ENCODE data around the gene AUP1. TPM values are rescaled to one million over a fixed set of nuclear protein-coding genes. Genes with fewer than 3 reads are reported as not detected.

The AUP1 gene
- total RNA-seq, 1 experiment from 2014 or later: 91.5 TPM

DNA sequence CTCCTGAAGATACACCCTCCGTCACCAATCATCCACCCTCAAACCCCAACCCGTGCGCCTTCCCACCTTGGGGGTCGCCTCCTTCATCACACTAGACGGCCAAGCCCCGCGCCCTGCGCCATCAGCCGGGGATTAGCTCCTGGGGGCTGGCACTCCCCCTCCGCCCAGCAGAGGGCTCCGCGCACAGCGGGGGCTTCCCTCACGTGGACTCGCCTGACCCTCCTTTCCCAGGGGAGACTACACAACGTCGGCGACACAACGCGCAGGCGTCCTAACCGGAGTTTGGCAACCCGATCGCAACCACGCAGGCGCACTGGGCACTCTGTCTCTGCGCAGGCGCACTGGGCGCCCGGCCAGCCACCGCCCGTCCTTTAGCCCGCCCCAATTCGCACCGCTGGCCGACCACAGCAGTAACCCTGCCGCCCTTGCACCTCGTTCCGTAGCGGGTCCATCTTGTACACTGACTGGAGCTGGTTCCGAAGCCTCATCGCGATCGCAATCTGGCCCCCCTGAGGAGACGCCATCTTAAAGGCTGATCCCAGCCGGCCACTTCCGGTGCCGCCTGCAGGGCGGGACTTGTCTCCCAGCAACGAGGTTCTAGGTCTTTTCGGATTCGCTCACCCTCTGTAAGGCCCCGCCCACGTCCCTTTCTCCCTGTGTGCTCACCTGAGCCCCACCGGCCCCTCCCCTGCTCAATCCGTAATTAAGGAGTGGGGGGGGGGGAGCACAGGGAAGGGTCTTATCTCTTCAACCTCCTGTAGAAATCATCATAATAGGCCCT lies 22.2 kb downstream of the AUP1 start, which contains the start of gene PCGF1:
Gene PCGF1, minus strand, starts transcription at position 551 of the 781 bp plus-strand sequence. Its CDS starts 27 bp downstream, at position 524.
- Histone ChIP-seq H4K91ac (ENCODE audit: insufficient read length, low read depth, low read length) (no peak within 1 kb of the TSS), H4K20me1 (ENCODE audit: control insufficient read depth, insufficient read depth, insufficient read length) (no peaks in the 10 kb centered on the region), H3K4ac (ENCODE audit: low read depth, low read length) (no peak within 1 kb of the TSS), H3K23me2 (ENCODE audit: insufficient read length, low read depth, low read length, poor library complexity, severe bottlenecking) (peaks cover 18% of the 10 kb centered on the region), H3K9ac (ENCODE audit: extremely low read depth, insufficient read length, low read length) (peak within 1 kb of the TSS; percentile 90), H3K56ac (ENCODE audit: insufficient read length, low read depth, low read length) (no peak within 1 kb of the TSS), H3K27me3 (ENCODE audit: insufficient read depth, low read length) (peaks cover 53% of the 10 kb centered on the region), H3K79me2 (ENCODE audit: insufficient read depth, low read length) (no peaks in the 10 kb centered on the region), H2BK12ac (ENCODE audit: insufficient read length, low read depth, low read length) (no peak within 1 kb of the TSS), H2BK15ac (ENCODE audit: low read depth, low read length) (no peak within 1 kb of the TSS), H3K23ac (ENCODE audit: insufficient read length, low read depth, low read length) (no peak within 1 kb of the TSS), H3T11ph (ENCODE audit: low read length) (no peak within 1 kb of the TSS), H2AFZ (ENCODE audit: low read length) (no peak within 1 kb of the TSS), H2AK5ac (ENCODE audit: insufficient read length, low read length) (no peak within 1 kb of the TSS), H3K79me1 (ENCODE audit: insufficient read depth, low read depth, low read length, poor library complexity, severe bottlenecking) (no peaks in the 10 kb centered on the region), H2BK120ac (ENCODE audit: low read depth, low read length, poor library complexity, severe bottlenecking) (no peak within 1 kb of the TSS), H3K27ac (ENCODE audit: insufficient read length, low read depth, low read length) (peak within 1 kb of the TSS; percentile 48), H2BK5ac (ENCODE audit: insufficient read length, low read length) (peak within 1 kb of the TSS; percentile 67), H4K8ac (replicated peaks; ENCODE audit: insufficient read length, low read depth, low read length) (no peak within 1 kb of the TSS), H3K4me2 (ENCODE audit: insufficient read depth, insufficient read length, low read length) (peak within 1 kb of the TSS; percentile 59), H3K18ac (ENCODE audit: insufficient read length, low read depth, low read length) (peak within 1 kb of the TSS; percentile 99), H4K5ac (ENCODE audit: insufficient read length, low read depth, low read length) (no peak within 1 kb of the TSS), H3K14ac (ENCODE audit: insufficient read depth, low read length) (peak within 1 kb of the TSS; percentile 98), H3K9me3 (ENCODE audit: control insufficient read depth, low read depth, low read length) (no peaks in the 10 kb centered on the region), H2BK20ac (ENCODE audit: low read depth, low read length, poor library complexity, severe bottlenecking) (no peak within 1 kb of the TSS), H3K4me1 (ENCODE audit: insufficient read depth, low read length) (peaks cover 4% of the 10 kb centered on the region; the same call in 1 of the 2 replicates)
- peak; percentile 98 for DNase-seq
- TF ChIP-seq, protein P1, sequence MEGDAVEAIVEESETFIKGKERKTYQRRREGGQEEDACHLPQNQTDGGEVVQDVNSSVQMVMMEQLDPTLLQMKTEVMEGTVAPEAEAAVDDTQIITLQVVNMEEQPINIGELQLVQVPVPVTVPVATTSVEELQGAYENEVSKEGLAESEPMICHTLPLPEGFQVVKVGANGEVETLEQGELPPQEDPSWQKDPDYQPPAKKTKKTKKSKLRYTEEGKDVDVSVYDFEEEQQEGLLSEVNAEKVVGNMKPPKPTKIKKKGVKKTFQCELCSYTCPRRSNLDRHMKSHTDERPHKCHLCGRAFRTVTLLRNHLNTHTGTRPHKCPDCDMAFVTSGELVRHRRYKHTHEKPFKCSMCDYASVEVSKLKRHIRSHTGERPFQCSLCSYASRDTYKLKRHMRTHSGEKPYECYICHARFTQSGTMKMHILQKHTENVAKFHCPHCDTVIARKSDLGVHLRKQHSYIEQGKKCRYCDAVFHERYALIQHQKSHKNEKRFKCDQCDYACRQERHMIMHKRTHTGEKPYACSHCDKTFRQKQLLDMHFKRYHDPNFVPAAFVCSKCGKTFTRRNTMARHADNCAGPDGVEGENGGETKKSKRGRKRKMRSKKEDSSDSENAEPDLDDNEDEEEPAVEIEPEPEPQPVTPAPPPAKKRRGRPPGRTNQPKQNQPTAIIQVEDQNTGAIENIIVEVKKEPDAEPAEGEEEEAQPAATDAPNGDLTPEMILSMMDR (conservative IDR thresholded peaks at IDR 0.05): peak; percentile 60
- peaks cover 79% of the 10 kb centered on the region for H3K27me3 Mint-ChIP-seq (ENCODE audit: low read depth)
- H3K27ac Mint-ChIP-seq: peak within 1 kb of the TSS; percentile 99 to 100 (median 100)
- peaks cover 22 to 29% (median 24%) of the 10 kb centered on the region in 3 experiments for H3K36me3 Mint-ChIP-seq (ENCODE audit: insufficient read depth in 1 of 3, low read depth in 3 of 3)
- H3K4me3 Mint-ChIP-seq: peak within 1 kb of the TSS; percentile 98 to 100
- no CpG with 5 or more reads among the region's 56 CpGs for WGBS (ENCODE audit: extremely low coverage, insufficient read length, low lambda C conversion rate)
- peaks cover 34 to 35% of the 10 kb centered on the region in 2 experiments for H3K4me1 Mint-ChIP-seq
- H3K9me3 Mint-ChIP-seq: peaks cover 6 to 10% of the 10 kb centered on the region in 2 experiments

Measured in H9 (cell line).